ENCODE results near the gene PILRA. TPM values are rescaled to one million over a fixed set of nuclear protein-coding genes. Genes with fewer than 3 reads are reported as not detected.

Gene PILRA
- total and polyA plus RNA-seq, 2 of the 13 experiments (the other 11 are each of a cell fraction or from before 2014, with no cell fraction given) = 0.13 to 1.3 TPM

GRCh38 chr7:100429637-100430492, 56.6 kb downstream of the PILRA start, which contains the start of gene MEPCE (continued):
- TF ChIP-seq NR2C2 (CRISPR knock-in tag; IDR thresholded peaks at IDR 0.05; ENCODE audit: borderline replicate concordance) (no peak), HMG20A (CRISPR knock-in tag; IDR thresholded peaks at IDR 0.05; ENCODE audit: borderline replicate concordance) (no peak), ZNF367 (CRISPR knock-in tag; IDR thresholded peaks at IDR 0.05; ENCODE audit: borderline replicate concordance) (no peak), ZNF343 (CRISPR knock-in tag; IDR thresholded peaks at IDR 0.05) (no peak), ZNF782 (CRISPR knock-in tag; IDR thresholded peaks at IDR 0.05; ENCODE audit: borderline replicate concordance) (no peak), HES4 (CRISPR knock-in tag; IDR thresholded peaks at IDR 0.05; ENCODE audit: borderline replicate concordance) (peak; percentile 61; the same call in 1 of the 2 replicates), ZNF337 (CRISPR knock-in tag; IDR thresholded peaks at IDR 0.05; ENCODE audit: borderline replicate concordance, low read depth) (no peak), ZNF724P (CRISPR knock-in tag; IDR thresholded peaks at IDR 0.05; ENCODE audit: borderline replicate concordance) (no peak; the same call in 1 of the 2 replicates), ATF7 (IDR thresholded peaks at IDR 0.05) (no peak), ATF7 (CRISPR knock-in tag; IDR thresholded peaks at IDR 0.05) (no peak), ZFY (CRISPR knock-in tag; IDR thresholded peaks at IDR 0.05) (peak; percentile 63), ZNF232 (CRISPR knock-in tag; IDR thresholded peaks at IDR 0.05; ENCODE audit: borderline replicate concordance) (no peak; the same call in 1 of the 2 replicates), ZFP36 (IDR thresholded peaks at IDR 0.05; ENCODE audit: borderline replicate concordance, low read depth, low read length, partially characterized antibody) (no peak), ZNF136 (CRISPR knock-in tag; IDR thresholded peaks at IDR 0.05; ENCODE audit: low read depth) (no peak), MXD4 (CRISPR knock-in tag; IDR thresholded peaks at IDR 0.05) (no peak), FOXK2 (IDR thresholded peaks at IDR 0.05) (0 out of 2 replicates have a peak, but pooled peaks have one; percentile 23), ETS1 (CRISPR knock-in tag; IDR thresholded peaks at IDR 0.05) (no peak), GLMP (CRISPR knock-in tag; IDR thresholded peaks at IDR 0.05; ENCODE audit: borderline replicate concordance) (no peak), NBN (conservative IDR thresholded peaks at IDR 0.05) (no peak), SRSF4 (IDR thresholded peaks at IDR 0.05; ENCODE audit: low read depth, low read length, poor library complexity, severe bottlenecking) (peak; percentile 63), PREB (CRISPR knock-in tag; IDR thresholded peaks at IDR 0.05) (no peak), ZNF629 (CRISPR knock-in tag; conservative IDR thresholded peaks at IDR 0.05) (no peak), ZBTB14 (CRISPR knock-in tag; IDR thresholded peaks at IDR 0.05) (peak; percentile 91), ZNF124 (CRISPR knock-in tag; IDR thresholded peaks at IDR 0.05) (no peak), REL (CRISPR knock-in tag; conservative IDR thresholded peaks at IDR 0.05) (no peak), ZNF816 (CRISPR knock-in tag; IDR thresholded peaks at IDR 0.05; ENCODE audit: borderline replicate concordance) (no peak), ESRRA (CRISPR knock-in tag; IDR thresholded peaks at IDR 0.05; ENCODE audit: low read depth) (no peak)

Measured in HepG2 (cell line).